Measurements from ENCODE around the gene CACNA1B. TPM values are rescaled to one million over a fixed set of nuclear protein-coding genes. Genes with fewer than 3 reads are reported as not detected.

Gene CACNA1B
- total and polyA plus RNA-seq, 4 donors: 0.01 to 0.20 (median 0.09) TPM; not detected in 1

GRCh38 chr9:137968235-137968634 is 90.7 kb downstream of the CACNA1B start:
- peaks cover 0 to 2% (median 1%) of the 10 kb centered on the region in 4 donors for H3K9me3 ChIP-seq (ENCODE audit: control insufficient read depth in 4 of 4, insufficient read depth in 3 of 4, low read length in 3 of 4)
- H3K27me3 ChIP-seq (ENCODE audit: control insufficient read depth in 3 of 3, insufficient read depth in 3 of 3, low read length in 2 of 3): no peaks in the 10 kb centered on the region
- no peak overlapping the region for H3K27ac ChIP-seq (ENCODE audit: low read depth in 1 of 2, low read length in 1 of 2)
- ATAC-seq (ENCODE audit: insufficient read depth, low FRiP score) (no peak), DNase-seq (no peak)
- no peak overlapping the region for H3K4me3 ChIP-seq
- H3K4me1 ChIP-seq (ENCODE audit: control insufficient read depth in 5 of 5, insufficient read depth in 5 of 5, low read length in 5 of 5): no peaks in the 10 kb centered on the region
- H3K9ac ChIP-seq (ENCODE audit: insufficient read depth in 1 of 2, low read length in 2 of 2): no peak overlapping the region
- TF ChIP-seq, protein P1, sequence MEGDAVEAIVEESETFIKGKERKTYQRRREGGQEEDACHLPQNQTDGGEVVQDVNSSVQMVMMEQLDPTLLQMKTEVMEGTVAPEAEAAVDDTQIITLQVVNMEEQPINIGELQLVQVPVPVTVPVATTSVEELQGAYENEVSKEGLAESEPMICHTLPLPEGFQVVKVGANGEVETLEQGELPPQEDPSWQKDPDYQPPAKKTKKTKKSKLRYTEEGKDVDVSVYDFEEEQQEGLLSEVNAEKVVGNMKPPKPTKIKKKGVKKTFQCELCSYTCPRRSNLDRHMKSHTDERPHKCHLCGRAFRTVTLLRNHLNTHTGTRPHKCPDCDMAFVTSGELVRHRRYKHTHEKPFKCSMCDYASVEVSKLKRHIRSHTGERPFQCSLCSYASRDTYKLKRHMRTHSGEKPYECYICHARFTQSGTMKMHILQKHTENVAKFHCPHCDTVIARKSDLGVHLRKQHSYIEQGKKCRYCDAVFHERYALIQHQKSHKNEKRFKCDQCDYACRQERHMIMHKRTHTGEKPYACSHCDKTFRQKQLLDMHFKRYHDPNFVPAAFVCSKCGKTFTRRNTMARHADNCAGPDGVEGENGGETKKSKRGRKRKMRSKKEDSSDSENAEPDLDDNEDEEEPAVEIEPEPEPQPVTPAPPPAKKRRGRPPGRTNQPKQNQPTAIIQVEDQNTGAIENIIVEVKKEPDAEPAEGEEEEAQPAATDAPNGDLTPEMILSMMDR (IDR thresholded peaks at IDR 0.05; ENCODE audit: control extremely low read depth, extremely low read depth): no peak
- WGBS, 2 donors: 73 to 76% methylated on average over 10 of the region's 10 CpGs
- H3K36me3 ChIP-seq (ENCODE audit: control insufficient read depth in 4 of 4, insufficient read depth in 4 of 4, low read length in 4 of 4): no peaks in the 10 kb centered on the region

DNA sequence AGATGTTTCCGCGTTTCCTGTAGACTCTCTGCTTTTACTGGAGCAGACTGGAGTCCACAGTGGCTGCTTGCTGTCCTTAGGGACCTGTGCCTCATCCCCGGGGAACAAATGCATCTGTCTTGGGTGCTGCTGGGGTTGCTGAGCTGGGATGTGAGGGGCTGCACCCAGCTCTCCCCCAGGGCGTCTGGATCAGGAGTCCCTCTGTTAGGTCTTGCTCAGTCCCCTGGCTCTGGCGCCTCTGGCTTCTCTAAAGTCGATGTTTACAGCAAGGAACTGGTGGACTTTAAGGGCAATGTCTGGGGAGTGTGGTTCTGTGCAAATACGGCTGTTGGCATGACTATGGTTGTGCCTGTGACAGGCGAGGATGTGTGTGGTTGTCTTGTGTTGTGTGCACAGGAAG is 91.4 kb downstream of the CACNA1B start:
- no peaks in the 10 kb centered on the region for H3K4me1 ChIP-seq (ENCODE audit: control insufficient read depth in 5 of 5, insufficient read depth in 5 of 5, low read length in 5 of 5)
- whole genome bisulfite sequencing, 2 donors: 78 to 80% methylated on average over 8 of the region's 8 CpGs
- H3K27ac ChIP-seq (ENCODE audit: low read depth in 1 of 2, low read length in 1 of 2): no peak overlapping the region
- H3K9me3 ChIP-seq (ENCODE audit: control insufficient read depth in 4 of 4, insufficient read depth in 3 of 4, low read length in 3 of 4): peaks cover 0 to 2% (median 0%) of the 10 kb centered on the region in 4 donors
- ATAC-seq (ENCODE audit: insufficient read depth, low FRiP score) (no peak), DNase-seq (no peak)
- TF ChIP-seq, protein P1 (IDR thresholded peaks at IDR 0.05; ENCODE audit: control extremely low read depth, extremely low read depth): no peak
- no peaks in the 10 kb centered on the region for H3K36me3 ChIP-seq (ENCODE audit: control insufficient read depth in 4 of 4, insufficient read depth in 4 of 4, low read length in 4 of 4)
- H3K4me3 ChIP-seq: no peak overlapping the region
- H3K9ac ChIP-seq (ENCODE audit: insufficient read depth in 1 of 2, low read length in 2 of 2): no peak overlapping the region
- H3K27me3 ChIP-seq (ENCODE audit: control insufficient read depth in 3 of 3, insufficient read depth in 3 of 3, low read length in 2 of 3): no peaks in the 10 kb centered on the region

DNA sequence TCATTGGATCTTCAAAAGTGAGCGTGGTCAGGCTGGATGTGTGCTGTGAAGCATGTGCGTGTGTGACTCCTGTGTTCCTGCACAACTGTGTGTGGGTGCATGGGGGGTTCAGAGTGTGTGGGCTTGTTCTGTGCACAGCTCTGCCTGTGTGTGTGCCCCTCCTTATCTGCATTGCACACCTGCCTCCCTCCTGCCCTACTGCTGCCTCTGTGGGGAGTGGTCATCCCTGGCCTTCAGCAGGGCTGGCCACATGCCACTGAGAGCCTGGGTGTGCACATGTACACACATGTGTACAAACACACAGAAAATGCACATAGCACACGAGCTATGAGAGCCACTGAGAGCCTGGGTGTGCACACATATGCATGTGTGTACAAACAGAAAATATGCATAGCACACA is 92.1 kb downstream of the CACNA1B start:
- Histone ChIP-seq H3K27me3 (ENCODE audit: control insufficient read depth in 3 of 3, insufficient read depth in 3 of 3, low read length in 2 of 3) (no peaks in the 10 kb centered on the region), H3K4me3 (no peak overlapping the region), H3K36me3 (ENCODE audit: control insufficient read depth in 4 of 4, insufficient read depth in 4 of 4, low read length in 4 of 4) (no peaks in the 10 kb centered on the region), H3K9ac (ENCODE audit: insufficient read depth in 1 of 2, low read length in 2 of 2) (no peak overlapping the region), H3K4me1 (ENCODE audit: control insufficient read depth in 5 of 5, insufficient read depth in 5 of 5, low read length in 5 of 5) (no peaks in the 10 kb centered on the region), H3K9me3 (ENCODE audit: control insufficient read depth in 4 of 4, insufficient read depth in 3 of 4, low read length in 3 of 4) (peaks cover 0 to 2% (median 0%) of the 10 kb centered on the region in 4 donors), H3K27ac (ENCODE audit: low read depth in 1 of 2, low read length in 1 of 2) (no peak overlapping the region)
- DNase-seq: no peak
- WGBS, 2 donors: 75 to 87% methylated on average over 3 of the region's 3 CpGs
- no peak for ATAC-seq (ENCODE audit: insufficient read depth, low FRiP score)
- TF ChIP-seq, protein P1 (IDR thresholded peaks at IDR 0.05; ENCODE audit: control extremely low read depth, extremely low read depth): no peak

GRCh38 chr9:137970098-137970497 is 92.5 kb downstream of the CACNA1B start:
- DNase-seq (no peak), ATAC-seq (ENCODE audit: insufficient read depth, low FRiP score) (no peak)
- H3K27ac ChIP-seq (ENCODE audit: low read depth in 1 of 2, low read length in 1 of 2): no peak overlapping the region
- no peaks in the 10 kb centered on the region for H3K4me1 ChIP-seq (ENCODE audit: control insufficient read depth in 5 of 5, insufficient read depth in 5 of 5, low read length in 5 of 5)
- H3K4me3 ChIP-seq: no peak overlapping the region
- no peaks in the 10 kb centered on the region for H3K36me3 ChIP-seq (ENCODE audit: control insufficient read depth in 4 of 4, insufficient read depth in 4 of 4, low read length in 4 of 4)
- H3K27me3 ChIP-seq (ENCODE audit: control insufficient read depth in 3 of 3, insufficient read depth in 3 of 3, low read length in 2 of 3): no peaks in the 10 kb centered on the region
- H3K9me3 ChIP-seq (ENCODE audit: control insufficient read depth in 4 of 4, insufficient read depth in 3 of 4, low read length in 3 of 4): no peaks in the 10 kb centered on the region
- TF ChIP-seq, protein P1 (IDR thresholded peaks at IDR 0.05; ENCODE audit: control extremely low read depth, extremely low read depth): no peak
- H3K9ac ChIP-seq (ENCODE audit: insufficient read depth in 1 of 2, low read length in 2 of 2): no peak overlapping the region

Data from lung (tissue), 12 donors.